ENCODE results near the gene BRI3. TPM values are rescaled to one million over a fixed set of nuclear protein-coding genes. Genes with fewer than 3 reads are reported as not detected.

BRI3 gene
- total RNA-seq, 2 donors from 2014 or later, result 29.0 to 44.9 TPM

GRCh38 chr7:98240961-98241673, 40.4 kb upstream of the BRI3 start:
- intact Hi-C loops (cut with DNase I), result no loop called here
- Histone ChIP-seq H3K36me3 (replicated peaks in 1 of 2; ENCODE audit: insufficient read depth in 1 of 2, low read depth in 2 of 2) (peaks cover 0 to 5% of the 10 kb centered on the region in 2 donors), H3K27ac (no peak overlapping the region), H3K4me1 (peaks cover 22% of the 10 kb centered on the region), H3K27me3 (no peaks in the 10 kb centered on the region), H3K9me3 (no peaks in the 10 kb centered on the region), H3K4me3 (no peak overlapping the region)
- DNase-seq, result peak; percentile 56 to 74 (median 70)
- TF ChIP-seq CTCF (IDR thresholded peaks at IDR 0.05) (peak; percentile 67 to 84 (median 81)), POLR2A (IDR thresholded peaks at IDR 0.05) (no peak)
- 52% methylated on average over 12 to 18 of the region's 19 CpGs for WGBS, 2 donors
- peak; percentile 48 for ATAC-seq

- ATAC-seq (no peak), DNase-seq (no peak)
- intact Hi-C loops (cut with DNase I), result no loop called here
- Histone ChIP-seq H3K27me3 (no peaks in the 10 kb centered on the region), H3K4me1 (peaks cover 27% of the 10 kb centered on the region), H3K36me3 (replicated peaks in 1 of 2; ENCODE audit: insufficient read depth in 1 of 2, low read depth in 2 of 2) (peaks cover 0 to 5% of the 10 kb centered on the region in 2 donors), H3K27ac (no peak overlapping the region), H3K4me3 (no peak overlapping the region), H3K9me3 (no peaks in the 10 kb centered on the region)
- TF ChIP-seq CTCF (IDR thresholded peaks at IDR 0.05), result no peak
- TF ChIP-seq POLR2A (IDR thresholded peaks at IDR 0.05), result no peak
- 63 to 79% methylated on average over 5 to 16 of the region's 16 CpGs for WGBS, 2 donors
These were observed 39.7 kb upstream of the BRI3 start for GRCh38 chr7:98241674-98242241.

GRCh38 chr7:98242342-98242741, 39.1 kb upstream of the BRI3 start:
- intact Hi-C loops (cut with DNase I), result no loop called here
- ATAC-seq, result no peak

GRCh38 chr7:98242934-98243333, 38.6 kb upstream of the BRI3 start:
- H3K36me3 ChIP-seq (replicated peaks in 1 of 2; ENCODE audit: insufficient read depth in 1 of 2, low read depth in 2 of 2), result peaks cover 0 to 5% of the 10 kb centered on the region in 2 donors
- intact Hi-C loops (cut with DNase I), result no loop called here
- 70 to 92% methylated on average over 4 of the region's 4 CpGs for WGBS, 2 donors

More at GRCh38 chr7:98242342-98242741, 39.1 kb upstream of the BRI3 start:
- Histone ChIP-seq H3K27me3 (no peaks in the 10 kb centered on the region), H3K9me3 (no peaks in the 10 kb centered on the region), H3K4me3 (no peak overlapping the region), H3K4me1 (peaks cover 27% of the 10 kb centered on the region), H3K36me3 (replicated peaks in 1 of 2; ENCODE audit: insufficient read depth in 1 of 2, low read depth in 2 of 2) (peaks cover 0 to 5% of the 10 kb centered on the region in 2 donors), H3K27ac (no peak overlapping the region)
- WGBS, 2 donors, result 82 to 92% methylated on average over 1 of the region's 1 CpG
- DNase-seq, result no peak
- TF ChIP-seq POLR2A (IDR thresholded peaks at IDR 0.05), result no peak
- TF ChIP-seq CTCF (IDR thresholded peaks at IDR 0.05), result no peak

More at GRCh38 chr7:98242934-98243333, 38.6 kb upstream of the BRI3 start:
- TF ChIP-seq CTCF (IDR thresholded peaks at IDR 0.05) (no peak), POLR2A (IDR thresholded peaks at IDR 0.05) (no peak)
- Histone ChIP-seq H3K4me3 (no peak overlapping the region), H3K9me3 (no peaks in the 10 kb centered on the region), H3K27ac (no peak overlapping the region), H3K4me1 (peaks cover 27% of the 10 kb centered on the region), H3K27me3 (no peaks in the 10 kb centered on the region)
- DNase-seq (no peak), ATAC-seq (no peak)
